Stimulated activated CD8-positive, alpha-beta memory T cell treated with anti-CD3 and anti-CD28 coated beads, Interleukin-4, amount 100 ng/mL, for 24 hours (primary cell): ENCODE data around the gene TMSB4X.
"Not testable (repeated sequence)": the region's sequence is repeated elsewhere in the genome, so short reads cannot be mapped to it uniquely, and the experiment has no call there.

Source experiments
- DNase-seq: peaks from one replicate; pipeline ENCODE4 v3.0.0-alpha.2; 2020; ENCODE audit warnings: low read depth

TMSB4X gene

GRCh38 chrX:12976819-12977732 is 2.2 kb downstream of the TMSB4X start:
- not testable (repeated sequence) for DNase-seq

DNA sequence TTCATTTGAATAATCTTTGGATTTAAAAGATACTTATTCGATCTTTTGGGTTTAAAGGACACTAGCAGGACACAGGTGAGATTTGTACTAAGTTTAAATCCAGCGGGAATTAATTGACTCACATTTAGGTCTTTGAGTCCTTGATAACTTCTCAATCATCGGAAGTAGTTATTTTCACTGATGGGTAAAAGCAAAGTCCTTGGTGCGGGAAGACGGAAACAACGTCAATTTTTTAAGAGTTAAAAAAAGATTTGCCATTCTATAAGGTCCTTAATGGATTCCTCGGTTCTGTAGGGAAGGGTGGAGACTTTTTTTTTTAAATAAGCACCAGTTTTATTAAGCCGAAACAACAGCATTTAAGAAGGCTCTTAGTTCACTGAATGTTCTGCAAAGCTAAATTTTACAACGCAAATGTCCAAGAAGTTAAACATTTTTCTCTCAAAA is 2.9 kb downstream of the TMSB4X start:
- no peak for DNase-seq

DNA sequence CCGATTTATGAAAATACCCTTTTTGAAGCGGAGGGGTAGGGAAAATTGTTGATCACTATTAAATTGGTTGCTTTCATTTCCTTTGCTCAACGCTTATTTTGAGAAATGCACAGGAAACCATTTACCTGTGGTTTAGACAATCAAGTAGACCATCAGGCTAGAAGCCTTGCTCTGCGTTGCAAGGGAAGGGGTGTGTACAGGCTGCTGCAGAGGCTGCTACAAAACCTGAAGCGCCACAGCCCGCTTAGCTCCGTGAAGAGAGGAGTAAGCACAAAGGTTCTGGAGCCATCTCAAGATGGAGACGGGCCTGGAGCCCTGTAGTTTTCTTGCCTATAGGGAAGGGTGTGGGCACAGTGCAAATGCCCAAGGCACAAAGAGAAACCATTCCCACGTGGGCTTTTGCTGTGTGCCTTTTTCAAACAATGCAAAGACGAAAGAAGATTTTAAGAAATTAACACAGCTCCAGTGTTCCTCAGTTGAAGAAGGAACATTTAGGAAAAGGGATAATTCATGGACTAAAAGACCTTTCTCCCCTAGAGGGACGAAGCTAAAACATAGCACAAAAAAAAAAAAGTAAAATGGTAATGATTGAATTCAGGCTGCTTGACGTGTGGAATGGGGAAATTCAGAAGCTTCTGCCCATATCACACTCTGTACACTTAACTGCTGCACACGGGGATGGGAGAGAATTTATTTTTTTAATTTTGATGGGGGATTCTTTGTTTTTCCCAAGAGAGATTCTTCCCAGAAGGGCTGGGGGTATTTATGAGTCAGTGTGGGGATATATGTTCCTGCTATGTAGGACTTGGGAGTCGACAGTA is 3.5 kb downstream of the TMSB4X start:
- DNase-seq: no peak

GRCh38 chrX:12979026-12979607 is 4.2 kb downstream of the TMSB4X start:
- no peak for DNase-seq

DNA sequence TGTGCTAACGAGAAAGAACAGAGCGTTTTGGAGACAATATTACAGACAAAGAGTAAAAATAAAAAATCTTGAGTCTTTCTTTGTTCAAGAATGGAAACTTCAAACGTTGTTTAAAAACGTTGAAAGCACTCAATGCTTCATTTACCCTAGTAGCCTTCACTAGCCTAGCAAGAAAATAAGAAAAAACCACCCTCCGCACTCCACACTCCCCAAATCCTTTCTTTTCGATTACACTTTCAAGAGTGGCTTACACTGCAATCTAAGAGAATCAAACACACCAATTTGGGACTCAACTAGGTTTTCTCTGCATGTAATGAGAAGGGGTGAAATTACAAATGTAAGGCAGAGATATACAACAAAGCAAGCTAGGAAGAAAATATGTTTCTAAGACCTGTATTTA is 4.7 kb downstream of the TMSB4X start:
- DNase-seq: no peak

DNA sequence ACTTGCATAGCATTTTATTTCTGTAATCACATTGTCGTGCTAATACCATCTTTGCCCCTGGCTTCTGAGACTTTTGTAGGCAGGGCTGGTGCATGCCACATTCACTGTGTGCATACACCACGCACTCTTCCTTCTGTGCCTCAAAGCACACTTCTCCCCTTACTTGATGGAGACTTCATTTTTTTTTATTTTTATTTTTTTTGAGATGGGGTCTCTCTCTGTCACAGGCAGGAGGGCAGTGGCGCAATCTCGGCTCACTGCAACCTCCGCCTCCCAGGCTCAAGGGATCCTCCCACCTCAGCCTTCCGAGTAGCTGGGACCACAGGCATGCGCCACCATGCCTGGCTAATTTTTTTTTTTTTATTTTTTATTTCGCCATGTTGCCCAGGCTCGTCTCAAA is 5.1 kb downstream of the TMSB4X start:
- not testable (repeated sequence) for DNase-seq

- DNase-seq: no peak
Measured at GRCh38 chrX:12981880-12982279, 7.0 kb downstream of the TMSB4X start.

- no peak for DNase-seq
Measured at GRCh38 chrX:12984603-12985319, 9.9 kb downstream of the TMSB4X start.

DNA sequence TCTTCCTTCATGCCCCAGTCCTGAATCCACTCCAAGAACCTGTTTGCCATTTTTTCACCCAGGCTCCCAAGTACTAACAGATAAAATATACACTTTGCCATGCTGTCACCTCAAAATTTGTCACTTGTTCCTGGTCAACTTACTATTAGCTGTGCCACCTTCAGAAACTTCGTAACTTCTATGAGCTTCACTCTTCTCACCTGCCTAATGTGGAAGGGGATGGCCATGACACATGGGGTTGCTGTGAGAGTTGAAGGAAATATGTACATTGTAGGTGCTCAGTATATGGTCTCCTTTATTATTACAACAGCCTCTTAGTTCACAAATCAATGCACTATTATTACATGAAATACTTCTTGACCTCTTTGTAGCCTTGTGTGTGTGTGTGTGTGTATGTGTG is 10.4 kb downstream of the TMSB4X start:
- no peak for DNase-seq

DNA sequence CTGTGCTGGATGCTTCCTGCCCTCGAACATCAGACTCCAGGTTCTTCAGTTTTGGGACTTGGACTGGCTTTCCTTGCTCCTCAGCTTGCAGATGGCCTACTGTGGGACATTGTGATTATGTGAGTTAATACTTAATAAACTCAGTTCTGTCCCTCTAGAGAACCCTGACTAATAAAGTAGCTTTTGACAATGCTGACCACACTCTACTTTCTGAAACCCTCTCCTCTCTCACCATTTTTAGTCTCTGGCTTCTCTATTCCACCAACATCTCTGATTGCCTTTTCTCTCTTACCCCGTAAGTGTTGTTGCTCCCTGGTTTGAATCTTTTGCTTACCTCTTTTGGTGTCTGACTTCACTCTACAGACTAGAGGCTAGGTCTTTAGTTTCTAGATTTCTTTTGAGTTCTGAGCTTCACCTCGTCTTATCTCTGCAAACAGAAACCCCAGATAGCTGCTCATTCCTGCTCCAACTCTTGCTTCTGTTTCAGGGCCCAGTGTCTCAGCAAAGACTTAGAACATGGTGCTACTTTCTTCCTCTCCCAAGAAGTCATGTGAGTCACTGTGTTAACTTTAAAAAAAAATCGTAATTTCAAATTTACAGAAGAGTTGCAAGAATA is 11.4 kb downstream of the TMSB4X start:
- no peak for DNase-seq

DNA sequence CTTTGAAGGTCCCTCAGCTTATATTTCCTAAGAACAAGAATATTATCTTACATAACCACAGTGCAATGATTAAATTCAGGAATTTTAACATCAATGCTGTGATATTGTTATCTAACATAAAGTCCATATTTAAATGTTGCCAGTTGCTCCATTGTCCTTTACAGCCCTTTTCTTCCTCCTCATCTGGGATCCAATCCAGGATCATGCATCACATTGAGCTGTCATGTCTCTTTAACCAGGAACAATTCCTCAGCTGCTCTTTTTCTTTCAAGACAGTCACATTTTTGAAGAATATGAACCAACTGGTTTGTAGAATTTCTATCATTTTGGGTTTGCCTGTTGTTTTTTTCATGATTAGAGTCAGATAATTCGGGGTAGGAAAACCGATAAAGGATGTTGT is 12.0 kb downstream of the TMSB4X start:
- no peak for DNase-seq

DNA sequence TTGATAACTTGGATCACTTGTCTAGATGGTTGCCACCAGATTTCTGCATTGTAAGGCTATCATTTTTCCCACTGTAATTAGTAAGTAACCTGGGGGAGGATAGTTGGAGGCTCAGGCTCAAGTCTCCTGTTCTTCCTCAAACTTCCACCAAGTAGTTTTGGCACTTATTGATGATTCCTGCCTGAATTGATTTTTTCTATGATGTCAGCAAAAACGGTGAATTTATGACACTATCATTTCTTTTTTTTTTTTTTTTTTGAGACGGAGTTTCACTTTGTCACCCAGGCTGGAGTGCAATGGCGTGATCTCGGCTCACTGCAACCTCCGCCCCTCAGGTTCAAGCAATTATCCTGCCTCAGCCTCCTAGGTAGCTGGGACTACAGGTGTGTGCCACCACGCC is 12.4 kb downstream of the TMSB4X start:
- DNase-seq: no peak

DNA sequence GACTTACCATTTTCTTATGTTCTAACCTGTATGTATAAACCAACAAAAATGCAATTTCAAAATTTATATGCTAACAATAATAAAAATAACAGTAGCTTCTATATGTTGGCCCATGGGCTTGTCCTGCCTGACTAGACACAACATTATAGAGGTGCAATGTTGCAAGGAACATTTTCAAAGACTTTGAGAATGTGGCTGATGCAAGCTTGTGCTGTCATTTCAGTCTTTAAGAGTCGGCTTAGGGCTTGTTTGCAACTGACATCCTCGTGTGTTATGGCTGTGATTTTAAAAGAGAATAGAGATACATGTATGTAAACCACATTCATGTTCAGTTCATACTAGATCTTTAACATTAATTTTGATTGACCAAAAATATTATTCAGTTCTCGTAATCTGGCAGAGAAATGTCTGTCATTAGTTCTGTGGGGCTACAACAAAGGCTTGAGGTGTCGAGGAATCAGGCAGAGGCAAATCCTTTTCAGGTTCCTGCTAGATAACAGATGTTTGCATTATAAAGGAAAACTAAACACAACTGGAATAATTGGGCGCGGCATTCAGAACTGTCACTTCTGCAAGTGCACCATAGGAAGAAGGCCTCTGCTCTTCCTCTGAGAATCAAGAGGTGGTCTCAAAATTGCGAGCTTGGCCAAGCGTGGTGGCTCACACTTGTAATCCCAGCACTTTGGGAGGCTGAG is 13.1 kb downstream of the TMSB4X start:
- DNase-seq: no peak

DNA sequence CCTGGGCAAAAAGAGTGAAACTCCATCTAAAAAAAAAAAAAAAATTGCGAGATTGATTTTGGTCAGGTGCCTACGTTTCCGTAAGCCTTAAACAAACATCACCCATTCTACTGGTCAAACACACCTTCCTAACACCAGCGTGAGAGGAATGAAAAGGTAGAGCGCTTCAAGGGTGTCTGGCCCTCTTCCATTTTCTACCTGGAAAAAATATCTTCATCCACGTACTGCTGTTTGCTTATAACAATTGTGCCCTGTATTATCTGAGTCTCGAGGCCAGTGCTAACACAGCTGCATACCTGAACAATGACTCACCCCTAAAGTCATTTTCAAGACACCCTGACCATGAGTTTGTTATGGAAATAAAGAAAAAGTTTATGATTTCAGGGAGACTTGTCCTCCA is 13.9 kb downstream of the TMSB4X start:
- DNase-seq: no peak

- no peak for DNase-seq
Measured at GRCh38 chrX:12989461-12989860, 14.6 kb downstream of the TMSB4X start.

- no peak for DNase-seq
Measured at GRCh38 chrX:12991575-12991974, 16.7 kb downstream of the TMSB4X start.

DNA sequence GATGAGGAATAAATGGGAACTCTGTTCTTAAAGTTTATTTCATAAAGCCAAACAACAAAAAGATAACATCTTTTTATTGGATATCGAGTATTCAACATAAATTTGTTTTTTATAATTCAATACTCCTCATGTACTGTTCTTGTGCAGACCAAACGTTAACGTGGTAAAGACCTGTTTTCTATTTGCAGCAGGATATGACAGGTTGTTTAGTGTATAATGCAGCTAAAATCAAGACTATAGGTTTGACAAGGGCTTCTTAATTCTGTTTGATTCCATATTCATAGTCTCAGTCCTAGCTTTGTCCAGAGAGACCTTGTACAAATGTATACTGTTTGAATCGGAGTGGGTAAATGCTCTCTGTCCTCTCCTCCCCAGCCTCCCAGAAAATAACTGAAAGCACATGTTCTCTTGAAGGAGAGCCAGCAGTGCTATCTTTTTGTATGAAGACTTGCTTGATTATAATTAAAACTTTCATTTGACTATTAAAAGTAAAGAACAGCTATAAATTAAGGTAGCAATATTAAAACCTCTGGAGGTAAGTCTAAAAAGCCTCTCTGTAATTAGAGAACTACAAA is 17.7 kb downstream of the TMSB4X start:
- DNase-seq: no peak

GRCh38 chrX:12993826-12994225 is 18.9 kb downstream of the TMSB4X start:
- no peak for DNase-seq

GRCh38 chrX:12994321-12994720 is 19.4 kb downstream of the TMSB4X start:
- no peak for DNase-seq

GRCh38 chrX:12996934-12997435 is 22.1 kb downstream of the TMSB4X start:
- DNase-seq: no peak
